HG02798 (cell line): ENCODE data around the gene SRRM3.
"Not testable (repeated sequence)": the region's sequence is repeated elsewhere in the genome, so short reads cannot be mapped to it uniquely, and the experiment has no call there.

Experiments
- ATAC-seq: cut with Tn5 transposase; IDR thresholded peaks from one replicate; pipeline ENCODE4 v1.9.1; 2021; ENCODE audit warnings: mild to moderate bottlenecking; ENCODE audit not compliant: unreplicated experiment, poor library complexity

SRRM3 gene

DNA sequence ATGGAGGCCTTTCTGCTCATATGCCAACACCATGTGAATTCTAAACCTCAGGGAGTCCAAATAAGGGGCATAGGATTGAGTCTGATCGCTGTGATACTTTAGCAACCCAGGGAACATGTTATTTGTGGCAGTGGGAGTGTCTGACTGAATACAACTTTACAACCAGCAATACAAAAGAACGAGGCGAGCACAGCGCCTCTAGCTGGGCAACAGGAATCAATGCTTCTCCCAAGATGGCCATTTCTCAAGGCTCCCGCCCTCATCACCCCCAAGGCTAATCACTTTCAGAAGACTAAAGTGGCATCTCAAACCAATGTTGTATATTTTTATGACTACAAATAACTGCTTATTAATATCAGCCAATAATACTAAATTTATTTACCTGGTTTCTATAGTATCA lies 129.0 kb downstream of the SRRM3 start:
- ATAC-seq = no peak

- no peak for ATAC-seq
Observed at GRCh38 chr7:76332078-76332477, 130.4 kb downstream of the SRRM3 start.

DNA sequence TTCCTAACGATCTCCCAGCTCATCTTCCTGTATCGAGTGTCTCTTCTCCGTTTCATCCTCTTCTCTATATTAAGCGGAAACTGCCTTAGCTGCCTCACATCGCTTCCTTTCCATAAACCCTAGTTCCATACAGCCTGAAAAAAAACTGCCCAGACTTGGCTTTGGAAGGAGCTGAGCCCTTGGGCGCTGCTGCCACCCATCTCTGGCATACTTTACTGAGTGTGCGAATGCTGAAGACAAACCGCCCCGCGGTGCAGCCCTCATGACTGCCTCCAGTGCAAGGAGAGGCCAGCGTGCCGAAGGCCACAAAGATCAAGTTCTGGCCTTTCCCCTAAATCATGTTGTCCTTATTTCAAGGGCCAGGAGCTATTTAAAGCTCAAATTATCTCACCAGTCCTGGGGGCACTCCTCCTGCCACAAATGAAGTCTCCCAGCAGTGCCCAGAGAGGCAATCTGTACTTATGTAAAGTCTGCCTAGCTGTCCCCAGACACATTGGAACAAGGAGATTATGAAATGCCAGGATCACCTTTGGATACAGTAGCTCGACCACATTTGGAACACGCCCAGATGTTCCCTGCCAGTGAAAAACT lies 131.9 kb downstream of the SRRM3 start:
- ATAC-seq = no peak

- no peak for ATAC-seq
Observed at GRCh38 chr7:76334320-76334967, 132.7 kb downstream of the SRRM3 start.

DNA sequence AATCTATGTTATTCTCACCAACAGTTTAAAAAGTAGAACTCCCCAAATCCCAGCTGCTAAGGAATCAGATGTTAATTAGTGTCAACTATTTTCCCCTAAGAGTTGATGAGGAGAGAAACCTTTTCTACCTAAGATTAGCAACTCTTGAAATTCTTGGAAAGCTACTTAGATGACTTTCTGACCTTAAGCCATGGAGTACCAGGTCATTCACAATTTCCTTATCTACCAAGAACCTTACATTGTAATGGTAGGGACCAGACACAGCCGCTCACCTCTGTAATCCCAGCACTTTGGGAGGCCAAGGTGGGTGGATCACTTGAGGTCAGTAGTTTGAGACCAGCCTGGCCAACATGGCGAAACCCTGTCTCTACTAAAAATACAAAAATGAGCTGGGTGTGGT lies 133.7 kb downstream of the SRRM3 start:
- not testable (repeated sequence) for ATAC-seq

DNA sequence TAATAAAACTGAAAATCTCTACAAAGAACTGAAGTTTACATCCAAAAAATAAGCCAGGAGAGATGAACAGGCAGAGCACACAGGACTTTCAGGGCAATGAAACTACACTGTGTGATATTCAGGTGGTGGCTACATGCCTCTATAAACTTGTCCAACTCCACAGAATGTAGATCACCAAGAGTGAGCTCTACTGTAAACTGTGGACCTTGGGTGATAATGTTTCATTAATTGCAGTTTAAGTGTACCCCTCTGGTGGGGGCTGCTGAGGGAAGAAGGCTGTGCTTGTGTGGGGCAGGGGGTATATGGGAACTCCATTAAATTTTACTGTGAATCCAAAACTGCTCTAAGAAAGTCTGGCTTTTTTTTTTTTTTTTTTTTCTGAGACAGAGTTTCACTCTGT lies 134.4 kb downstream of the SRRM3 start:
- ATAC-seq = no peak
